Kidney epithelial cell (primary cell): ENCODE measurements around the gene MVB12B. TPM values are rescaled to one million over a fixed set of nuclear protein-coding genes. Genes with fewer than 3 reads are reported as not detected.

Experiments used
- DNase-seq: peaks from one replicate; pipeline ENCODE4 v3.0.0-alpha.2; 2010; ENCODE audit warnings: low read depth
- H3K27me3 ChIP-seq: 2 replicates; pipeline ENCODE4 v1.6.0; 2011; ENCODE audit warnings: low read length; ENCODE audit not compliant: control insufficient read depth, insufficient read depth
- H3K36me3 ChIP-seq: 2 replicates; pipeline ENCODE4 v1.5.1; 2011; ENCODE audit warnings: low read length; ENCODE audit not compliant: control insufficient read depth, insufficient read depth
- H3K4me3 ChIP-seq: 2 replicates; pipeline ENCODE4 v1.5.1; 2011; ENCODE audit warnings: low read depth, mild to moderate bottlenecking, control low read depth, low read length
- total RNA-seq: library from RNA; depleted of rRNA; stranded (reverse); fragments of >200 nt; gene quantifications from 2 replicates; pipeline ENCODE4 v1.2.3, GENCODE V29; 2015
- TF ChIP-seq, protein P1 (sequence below): IDR thresholded peaks from 2 replicates; pipeline ENCODE4 v1.5.1; 2011; ENCODE audit warnings: mild to moderate bottlenecking, moderate library complexity, low read length, control low read depth, inconsistent platforms; ENCODE audit not compliant: insufficient read depth, poor library complexity, severe bottlenecking

Gene MVB12B
- total RNA-seq, 1 donor from 2014 or later = 13.1 TPM

DNA sequence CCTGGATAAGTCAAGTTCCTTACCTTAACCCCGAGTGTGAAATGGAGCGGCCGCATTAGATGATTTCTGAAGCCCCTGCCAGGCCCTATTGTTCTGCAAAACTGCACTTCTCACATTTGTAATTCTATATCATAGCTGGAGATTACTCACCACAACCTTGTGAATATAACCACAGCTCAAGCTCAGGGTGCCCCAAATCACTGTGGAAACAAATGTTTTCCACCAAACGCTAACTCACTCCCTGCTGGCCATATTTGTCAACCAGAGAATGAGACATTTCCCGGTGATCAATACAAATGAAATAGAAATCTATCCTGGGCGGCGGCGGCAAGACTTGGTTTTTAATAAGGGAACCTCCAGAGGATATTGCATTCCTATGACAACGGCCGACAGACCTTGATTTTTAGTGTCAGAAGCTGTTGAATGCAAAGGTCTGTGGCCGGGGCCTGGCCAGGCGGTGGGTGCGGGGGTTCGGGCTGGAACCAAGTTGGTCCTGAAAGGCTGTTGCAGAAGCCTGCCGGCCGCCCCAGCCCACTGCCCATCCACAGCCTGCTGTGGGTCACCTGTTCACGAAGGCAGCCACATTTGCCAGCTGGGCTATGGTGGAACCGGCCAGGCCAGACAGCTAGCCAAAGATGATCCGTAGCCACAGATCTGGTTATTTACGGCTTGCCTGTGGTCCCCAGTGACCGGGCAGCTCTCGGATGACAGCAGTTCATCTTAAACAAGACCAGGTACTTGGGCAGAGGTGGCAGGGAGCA is 193.2 kb downstream of the MVB12B start:
- TF ChIP-seq, protein P1, sequence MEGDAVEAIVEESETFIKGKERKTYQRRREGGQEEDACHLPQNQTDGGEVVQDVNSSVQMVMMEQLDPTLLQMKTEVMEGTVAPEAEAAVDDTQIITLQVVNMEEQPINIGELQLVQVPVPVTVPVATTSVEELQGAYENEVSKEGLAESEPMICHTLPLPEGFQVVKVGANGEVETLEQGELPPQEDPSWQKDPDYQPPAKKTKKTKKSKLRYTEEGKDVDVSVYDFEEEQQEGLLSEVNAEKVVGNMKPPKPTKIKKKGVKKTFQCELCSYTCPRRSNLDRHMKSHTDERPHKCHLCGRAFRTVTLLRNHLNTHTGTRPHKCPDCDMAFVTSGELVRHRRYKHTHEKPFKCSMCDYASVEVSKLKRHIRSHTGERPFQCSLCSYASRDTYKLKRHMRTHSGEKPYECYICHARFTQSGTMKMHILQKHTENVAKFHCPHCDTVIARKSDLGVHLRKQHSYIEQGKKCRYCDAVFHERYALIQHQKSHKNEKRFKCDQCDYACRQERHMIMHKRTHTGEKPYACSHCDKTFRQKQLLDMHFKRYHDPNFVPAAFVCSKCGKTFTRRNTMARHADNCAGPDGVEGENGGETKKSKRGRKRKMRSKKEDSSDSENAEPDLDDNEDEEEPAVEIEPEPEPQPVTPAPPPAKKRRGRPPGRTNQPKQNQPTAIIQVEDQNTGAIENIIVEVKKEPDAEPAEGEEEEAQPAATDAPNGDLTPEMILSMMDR = no peak
- Histone ChIP-seq H3K4me3 (no peak overlapping the region), H3K27me3 (peaks cover 66% of the 10 kb centered on the region), H3K36me3 (no peaks in the 10 kb centered on the region)
- no peak for DNase-seq

DNA sequence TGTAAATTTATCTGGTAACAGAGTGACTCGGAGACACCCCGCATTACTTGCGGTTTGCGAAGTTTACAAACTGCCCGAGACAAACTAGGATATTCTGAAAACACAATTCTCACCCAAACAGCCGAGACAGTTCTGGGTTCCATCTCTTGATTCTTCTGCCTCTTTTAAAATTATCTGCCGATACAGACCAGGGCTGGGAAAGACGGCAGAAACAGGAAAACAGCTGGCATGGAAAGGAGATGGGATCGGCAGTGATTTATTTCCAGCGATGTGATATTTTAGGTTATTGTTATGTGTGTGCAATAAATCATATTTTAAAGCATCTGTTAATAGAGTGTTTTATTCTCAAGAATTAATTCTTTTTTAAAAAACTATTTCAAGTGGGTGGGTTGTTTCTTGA is 193.8 kb downstream of the MVB12B start:
- no peaks in the 10 kb centered on the region for H3K36me3 ChIP-seq
- no peak overlapping the region for H3K4me3 ChIP-seq
- TF ChIP-seq, protein P1 = no peak
- H3K27me3 ChIP-seq = peaks cover 60% of the 10 kb centered on the region
- DNase-seq = no peak

DNA sequence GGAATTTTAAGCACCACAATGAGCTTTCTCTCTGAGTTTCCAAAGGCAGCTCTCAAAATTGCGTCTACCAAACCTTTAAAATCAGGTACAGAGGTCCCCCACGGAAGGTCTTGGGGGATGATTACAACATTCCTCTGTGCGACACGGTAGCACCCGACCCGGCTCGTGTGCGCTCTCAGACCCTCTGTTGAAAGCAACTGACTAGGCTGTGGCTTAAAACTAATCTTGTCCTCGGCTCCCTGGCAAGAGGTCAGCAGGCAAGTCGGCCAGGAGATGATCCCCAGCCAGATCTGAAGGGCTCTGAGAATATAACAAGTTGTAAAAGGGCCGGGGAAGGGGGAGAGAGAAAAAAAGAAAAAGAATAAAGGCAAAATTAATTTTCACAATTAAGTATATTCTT is 194.5 kb downstream of the MVB12B start:
- no peak overlapping the region for H3K4me3 ChIP-seq
- no peak for DNase-seq

DNA sequence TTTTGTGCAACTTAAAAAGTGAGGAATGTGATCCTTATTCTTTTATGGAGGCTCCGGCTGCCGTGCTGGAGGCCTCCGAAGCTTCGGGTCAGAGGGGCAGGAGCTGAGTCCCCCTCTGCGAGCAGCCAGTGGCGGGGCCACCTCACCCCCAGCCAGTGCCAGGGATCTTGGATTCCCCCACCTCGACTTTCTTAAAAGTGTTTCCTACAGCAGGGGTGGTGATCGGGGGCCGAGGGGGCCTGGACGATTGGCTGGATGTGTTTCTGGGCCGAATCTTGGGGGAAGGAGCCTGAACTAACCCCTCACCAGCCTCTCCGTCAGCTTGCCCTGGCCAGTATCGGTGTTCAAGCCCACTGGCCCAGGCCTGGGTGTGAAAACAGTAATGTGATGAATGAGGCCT is 194.9 kb downstream of the MVB12B start:
- no peak for DNase-seq
- Histone ChIP-seq H3K4me3 (no peak overlapping the region), H3K36me3 (no peaks in the 10 kb centered on the region), H3K27me3 (peaks cover 51% of the 10 kb centered on the region)
- TF ChIP-seq, protein P1 = no peak

More for the DNA sequence above, 194.5 kb downstream of the MVB12B start:
- no peaks in the 10 kb centered on the region for H3K36me3 ChIP-seq
- TF ChIP-seq, protein P1 = no peak
- peaks cover 54% of the 10 kb centered on the region for H3K27me3 ChIP-seq

DNA sequence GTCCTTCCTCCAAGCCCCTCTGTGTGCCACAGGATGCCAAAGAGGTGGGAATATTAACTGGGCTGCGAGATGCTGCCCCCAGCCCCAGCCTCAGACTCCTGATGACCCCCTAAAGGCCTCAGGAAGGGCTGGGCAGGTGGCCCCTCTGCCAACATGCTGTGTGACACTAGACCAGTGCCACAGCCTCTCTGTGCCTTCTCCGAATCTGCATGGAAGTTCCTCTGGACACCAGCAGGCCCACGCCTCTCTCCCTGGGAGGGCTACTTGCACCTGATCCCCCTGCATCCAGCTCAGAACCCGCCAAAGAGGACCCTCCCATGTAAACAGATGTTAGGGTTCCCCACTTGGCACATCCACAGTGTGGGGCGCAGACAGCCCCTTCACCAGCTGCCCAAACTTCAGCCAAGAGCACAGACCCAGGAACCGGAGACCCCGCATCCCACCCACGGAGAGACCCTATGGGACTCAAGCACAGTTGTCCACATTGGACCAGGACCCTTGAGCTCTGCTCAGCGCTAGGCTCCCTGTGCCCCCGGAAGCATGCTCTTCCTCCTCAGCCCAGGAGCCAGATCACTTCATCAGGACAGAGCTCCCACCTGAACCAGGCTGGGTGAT is 195.5 kb downstream of the MVB12B start:
- Histone ChIP-seq H3K27me3 (peaks cover 54% of the 10 kb centered on the region), H3K4me3 (no peak overlapping the region), H3K36me3 (no peaks in the 10 kb centered on the region)
- TF ChIP-seq, protein P1 = no peak
- DNase-seq = no peak
